Neutrophil (primary cell): Measurements from ENCODE around the gene GNG13.

ENCODE experiments used
- H3K27ac ChIP-seq: fragments of 200-600 bp; sonication (generic); 2 replicates; pipeline ENCODE4 v1.5.1; 2016; ENCODE audit warnings: mild to moderate bottlenecking, moderate library complexity
- H3K27me3 ChIP-seq: fragments of 200-600 bp; sonication (generic); 2 replicates; pipeline ENCODE4 v1.6.0; 2016; ENCODE audit warnings: mild to moderate bottlenecking
- H3K36me3 ChIP-seq: fragments of 200-600 bp; sonication (generic); 2 replicates; pipeline ENCODE4 v1.5.1; 2017
- H3K4me1 ChIP-seq, 2 experiments: fragments of 200-600 bp in 1 of 2; sonication (generic) in 1 of 2; 1 replicate in 1 of 2; 2 replicates in 1 of 2; pipeline versions ENCODE4 v1.5.1 to v1.6.1; 2013 to 2016; ENCODE audit warnings: low read depth in 1 of 2, low read length in 1 of 2, mild to moderate bottlenecking in 1 of 2, moderate library complexity in 1 of 2; ENCODE audit not compliant: control insufficient read depth in 1 of 2, insufficient read depth in 1 of 2
- H3K4me3 ChIP-seq, 2 experiments: fragments of 200-600 bp in 1 of 2; sonication (generic) in 1 of 2; 1 replicate in 1 of 2; 2 replicates in 1 of 2; pipeline ENCODE4 v1.5.1; 2013 to 2016; ENCODE audit warnings: low read depth in 1 of 2, low read length in 1 of 2, mild to moderate bottlenecking in 1 of 2, moderate library complexity in 1 of 2
- H3K9me3 ChIP-seq: fragments of 200-600 bp; sonication (generic); 2 replicates; pipeline ENCODE4 v1.5.1; 2016
- TF ChIP-seq, protein P1 (sequence below): fragments of 200-600 bp; sonication (generic); IDR thresholded peaks from 2 replicates; pipeline ENCODE4 v1.5.1; 2016; ENCODE audit warnings: antibody characterized with exemption

The GNG13 gene

DNA sequence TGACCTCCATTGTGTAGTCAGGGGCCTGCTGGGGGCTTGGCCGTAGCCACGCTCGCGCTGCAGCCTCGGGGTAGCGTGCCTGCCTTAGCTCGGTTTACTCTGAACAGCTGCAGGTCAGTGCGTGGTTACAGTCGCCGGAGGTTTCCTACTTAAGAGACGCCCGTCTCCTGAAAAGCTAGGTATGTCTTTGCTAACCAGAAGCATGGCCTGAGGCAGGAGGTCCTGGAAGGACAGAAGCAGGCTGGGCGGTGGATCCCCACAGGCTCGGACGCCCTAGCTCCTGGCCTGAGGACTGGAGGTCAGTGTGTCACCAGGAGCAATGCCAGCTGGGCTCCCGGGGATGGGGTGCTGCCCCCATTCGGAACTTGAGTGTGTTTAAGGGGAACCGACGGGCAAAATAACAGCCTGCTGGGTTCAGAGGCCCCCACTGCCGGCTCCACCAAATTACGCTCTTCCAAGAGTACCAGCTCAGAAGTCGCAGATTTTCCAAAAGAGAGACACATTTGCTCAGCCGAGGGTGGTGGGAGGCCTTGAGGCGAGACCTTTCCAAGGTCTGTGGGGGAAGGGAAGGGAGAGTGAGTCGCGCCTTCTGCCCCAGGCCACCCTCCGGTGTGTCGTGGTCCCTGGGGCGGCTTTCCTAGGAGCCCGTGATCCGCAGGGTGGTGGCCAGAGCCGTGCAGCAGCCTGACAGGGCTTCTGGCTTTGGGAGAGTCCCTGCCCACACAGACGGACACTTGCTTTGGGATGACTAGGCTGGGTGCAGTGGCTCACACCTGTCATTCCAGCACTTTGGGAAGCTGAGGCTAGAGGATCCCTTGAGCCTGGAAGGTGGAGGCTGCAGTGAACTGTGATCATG lies 3.9 kb upstream of the GNG13 start:
- Histone ChIP-seq H3K4me3 (no peak overlapping the region), H3K27me3 (peaks cover 52% of the 10 kb centered on the region), H3K4me1 (peaks cover 8 to 14% of the 10 kb centered on the region in 2 experiments), H3K36me3 (no peaks in the 10 kb centered on the region), H3K9me3 (no peaks in the 10 kb centered on the region), H3K27ac (no peak overlapping the region)
- TF ChIP-seq, protein P1, sequence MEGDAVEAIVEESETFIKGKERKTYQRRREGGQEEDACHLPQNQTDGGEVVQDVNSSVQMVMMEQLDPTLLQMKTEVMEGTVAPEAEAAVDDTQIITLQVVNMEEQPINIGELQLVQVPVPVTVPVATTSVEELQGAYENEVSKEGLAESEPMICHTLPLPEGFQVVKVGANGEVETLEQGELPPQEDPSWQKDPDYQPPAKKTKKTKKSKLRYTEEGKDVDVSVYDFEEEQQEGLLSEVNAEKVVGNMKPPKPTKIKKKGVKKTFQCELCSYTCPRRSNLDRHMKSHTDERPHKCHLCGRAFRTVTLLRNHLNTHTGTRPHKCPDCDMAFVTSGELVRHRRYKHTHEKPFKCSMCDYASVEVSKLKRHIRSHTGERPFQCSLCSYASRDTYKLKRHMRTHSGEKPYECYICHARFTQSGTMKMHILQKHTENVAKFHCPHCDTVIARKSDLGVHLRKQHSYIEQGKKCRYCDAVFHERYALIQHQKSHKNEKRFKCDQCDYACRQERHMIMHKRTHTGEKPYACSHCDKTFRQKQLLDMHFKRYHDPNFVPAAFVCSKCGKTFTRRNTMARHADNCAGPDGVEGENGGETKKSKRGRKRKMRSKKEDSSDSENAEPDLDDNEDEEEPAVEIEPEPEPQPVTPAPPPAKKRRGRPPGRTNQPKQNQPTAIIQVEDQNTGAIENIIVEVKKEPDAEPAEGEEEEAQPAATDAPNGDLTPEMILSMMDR = no peak

DNA sequence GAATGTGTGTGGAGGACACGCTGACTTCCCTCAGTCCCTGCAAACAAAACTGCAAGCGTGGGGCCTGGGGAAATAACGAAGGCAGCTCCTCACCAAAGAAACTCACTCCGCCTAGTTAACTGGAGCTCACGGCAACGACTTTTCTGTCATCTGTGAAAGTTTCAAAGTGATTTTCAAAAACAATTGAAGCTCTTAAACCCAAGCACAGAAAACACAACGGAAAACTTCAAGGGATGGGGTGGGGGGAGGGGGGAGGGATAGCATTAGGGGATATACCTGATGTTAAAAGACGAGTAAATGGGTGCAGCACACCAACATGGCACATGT lies 3.2 kb upstream of the GNG13 start:
- Histone ChIP-seq H3K27me3 (peaks cover 52% of the 10 kb centered on the region), H3K4me3 (no peak overlapping the region), H3K9me3 (no peaks in the 10 kb centered on the region), H3K4me1 (peaks cover 8 to 14% of the 10 kb centered on the region in 2 experiments), H3K36me3 (no peaks in the 10 kb centered on the region), H3K27ac (no peak overlapping the region)
- TF ChIP-seq, protein P1 = no peak

DNA sequence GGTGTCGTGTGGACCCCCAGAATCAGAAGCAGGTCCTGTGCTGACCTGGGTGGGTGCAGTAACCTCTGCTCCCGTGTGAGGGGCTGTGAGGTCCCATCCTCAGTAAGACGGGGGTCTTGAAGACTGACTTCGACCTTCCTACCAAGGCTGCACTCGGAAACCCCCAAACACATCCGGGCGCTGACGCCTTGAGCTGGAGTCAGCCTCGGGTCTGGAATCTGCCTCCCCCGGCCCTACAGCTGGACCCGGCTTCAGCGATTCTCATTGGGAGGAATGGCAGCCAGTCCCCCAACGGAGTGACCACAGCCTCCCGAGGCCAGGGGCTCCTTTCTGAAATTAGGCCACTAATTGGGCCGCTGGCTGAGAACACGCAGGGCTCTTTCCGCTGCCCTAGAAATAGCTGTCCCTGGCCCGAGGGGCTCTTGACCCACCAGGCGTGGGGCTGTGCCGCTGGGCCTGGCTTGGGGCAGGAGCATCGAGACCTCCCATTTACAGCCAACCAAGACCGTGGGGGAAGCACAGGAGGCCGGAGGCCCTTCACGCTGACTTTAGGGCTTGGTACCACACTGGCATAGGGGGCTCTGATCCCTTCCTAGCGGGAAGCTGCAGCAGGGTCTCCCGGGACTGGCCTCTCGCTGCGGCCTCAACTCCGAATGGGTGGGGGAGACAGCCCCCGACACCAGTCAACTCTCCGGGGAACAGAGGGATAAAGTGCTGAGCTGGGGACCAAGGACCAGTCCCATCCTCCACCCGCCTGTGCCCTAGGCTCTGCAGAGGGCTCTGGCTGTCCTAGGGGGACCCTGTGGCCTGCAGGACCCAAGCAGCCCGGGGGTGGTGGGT lies 2.6 kb upstream of the GNG13 start:
- Histone ChIP-seq H3K27me3 (peaks cover 53% of the 10 kb centered on the region), H3K36me3 (no peaks in the 10 kb centered on the region), H3K9me3 (no peaks in the 10 kb centered on the region), H3K4me3 (no peak overlapping the region), H3K4me1 (peaks cover 4 to 10% of the 10 kb centered on the region in 2 experiments), H3K27ac (no peak overlapping the region)
- TF ChIP-seq, protein P1 = no peak

DNA sequence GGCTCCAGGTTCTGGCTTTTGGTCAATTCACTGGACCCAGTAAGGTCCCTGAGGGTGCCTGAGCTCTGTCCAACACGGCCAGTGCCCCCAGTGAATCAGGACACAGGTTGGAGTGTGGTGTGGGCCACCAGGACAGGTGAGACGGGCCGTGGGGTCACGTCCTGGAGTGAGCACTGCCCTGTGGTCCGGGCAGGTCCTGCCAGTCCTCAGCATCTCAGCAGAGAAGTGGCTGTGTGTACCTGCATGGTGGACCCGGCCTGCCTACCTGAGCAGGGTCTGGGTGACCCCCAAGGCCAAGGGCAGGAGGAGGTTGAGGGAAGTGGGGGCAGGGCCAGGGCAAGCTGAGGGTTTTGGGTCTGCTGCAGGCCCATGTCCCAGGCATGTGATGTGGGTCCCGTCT lies 1.9 kb upstream of the GNG13 start:
- peaks cover 0 to 7% of the 10 kb centered on the region in 2 experiments for H3K4me1 ChIP-seq

DNA sequence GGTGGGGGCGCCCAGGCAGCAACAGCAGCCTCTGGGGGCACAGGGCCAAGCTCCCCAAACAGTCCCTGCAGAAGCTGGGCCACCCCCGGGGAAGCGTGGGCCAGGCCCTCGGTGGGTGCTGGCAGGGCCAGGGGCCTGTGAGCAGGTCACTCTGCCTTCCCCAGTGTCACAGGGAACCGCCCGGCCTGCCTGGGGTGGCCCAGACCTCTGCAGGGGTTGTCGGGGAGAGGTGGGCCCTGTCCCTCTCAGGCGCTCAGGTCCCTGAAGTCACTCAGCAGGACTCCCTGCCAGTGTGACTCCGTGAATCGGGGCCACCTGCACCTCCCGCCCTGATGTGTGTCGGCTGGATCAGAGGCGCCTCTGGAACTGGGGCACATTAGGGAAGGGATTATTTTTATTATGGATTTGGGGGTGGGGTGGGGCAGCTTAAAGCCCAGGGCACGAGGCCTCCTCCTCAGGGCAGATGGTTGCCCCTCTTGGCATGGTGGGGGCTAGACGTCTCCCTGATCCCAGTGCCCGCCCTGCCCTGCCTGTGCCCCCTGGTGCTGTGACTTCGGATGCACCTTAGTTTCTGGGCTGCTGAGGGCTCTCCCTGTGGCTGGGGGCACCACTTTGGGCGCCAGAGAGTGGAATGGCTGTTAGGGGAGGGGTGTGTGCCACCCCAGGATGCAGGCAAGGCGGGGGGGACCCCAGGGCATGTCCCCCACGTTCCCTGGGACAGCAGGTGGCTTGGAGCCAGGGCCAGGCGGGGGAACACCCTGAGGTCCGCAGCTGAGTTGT lies 1.2 kb upstream of the GNG13 start:
- TF ChIP-seq, protein P1 = no peak
- Histone ChIP-seq H3K36me3 (no peaks in the 10 kb centered on the region), H3K4me3 (no peak overlapping the region), H3K9me3 (no peaks in the 10 kb centered on the region), H3K27ac (no peak overlapping the region), H3K27me3 (peaks cover 53% of the 10 kb centered on the region), H3K4me1 (peaks cover 0 to 3% of the 10 kb centered on the region in 2 experiments)

More for the DNA sequence above, 1.9 kb upstream of the GNG13 start:
- Histone ChIP-seq H3K27me3 (peaks cover 53% of the 10 kb centered on the region), H3K9me3 (no peaks in the 10 kb centered on the region), H3K36me3 (no peaks in the 10 kb centered on the region), H3K4me3 (no peak overlapping the region), H3K27ac (no peak overlapping the region)
- TF ChIP-seq, protein P1 = no peak
